Esophagus squamous epithelium (tissue), 4 donors: Measurements from ENCODE around the gene SLC66A3.

Experiments
- POLR2A ChIP-seq, 4 donors: fragments of 450-650 bp; IDR thresholded peaks; one replicate each; pipeline ENCODE4 v1.6.1; 2017; ENCODE audit warnings: antibody characterized with exemption in 4 of 4, mild to moderate bottlenecking in 4 of 4, moderate library complexity in 3 of 4
- TF ChIP-seq, protein P1 (sequence below), 6 experiments: fragments of 450-650 bp in 4 of 6; fragments of 200-600 bp in 2 of 6; sonication (generic) in 2 of 6; IDR thresholded peaks; one replicate each; pipeline ENCODE4 v1.5.1; 2016 to 2019; ENCODE audit warnings: antibody characterized with exemption in 6 of 6, mild to moderate bottlenecking in 4 of 6, moderate library complexity in 4 of 6

DNA sequence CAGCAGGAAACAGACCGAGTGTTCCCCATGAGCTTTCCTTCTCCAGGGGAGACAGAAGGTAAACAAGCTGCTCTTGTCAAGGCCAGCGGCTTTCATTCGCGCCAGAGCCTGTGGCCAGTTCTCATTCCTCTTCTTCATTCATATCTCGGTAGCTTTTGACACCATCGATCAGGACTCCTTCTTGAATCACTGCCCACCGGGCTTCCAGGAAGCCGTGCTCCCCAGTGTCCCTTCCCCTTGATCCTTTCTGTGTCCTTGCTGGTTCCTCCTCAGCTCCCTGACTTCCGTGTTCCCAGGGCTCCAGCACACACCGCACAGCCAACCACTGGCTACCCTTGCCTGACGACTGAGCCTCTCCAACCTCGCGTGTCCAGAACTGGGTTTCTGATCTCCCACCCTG is 14.1 kb downstream of the SLC66A3 start:
- TF ChIP-seq, protein P1, sequence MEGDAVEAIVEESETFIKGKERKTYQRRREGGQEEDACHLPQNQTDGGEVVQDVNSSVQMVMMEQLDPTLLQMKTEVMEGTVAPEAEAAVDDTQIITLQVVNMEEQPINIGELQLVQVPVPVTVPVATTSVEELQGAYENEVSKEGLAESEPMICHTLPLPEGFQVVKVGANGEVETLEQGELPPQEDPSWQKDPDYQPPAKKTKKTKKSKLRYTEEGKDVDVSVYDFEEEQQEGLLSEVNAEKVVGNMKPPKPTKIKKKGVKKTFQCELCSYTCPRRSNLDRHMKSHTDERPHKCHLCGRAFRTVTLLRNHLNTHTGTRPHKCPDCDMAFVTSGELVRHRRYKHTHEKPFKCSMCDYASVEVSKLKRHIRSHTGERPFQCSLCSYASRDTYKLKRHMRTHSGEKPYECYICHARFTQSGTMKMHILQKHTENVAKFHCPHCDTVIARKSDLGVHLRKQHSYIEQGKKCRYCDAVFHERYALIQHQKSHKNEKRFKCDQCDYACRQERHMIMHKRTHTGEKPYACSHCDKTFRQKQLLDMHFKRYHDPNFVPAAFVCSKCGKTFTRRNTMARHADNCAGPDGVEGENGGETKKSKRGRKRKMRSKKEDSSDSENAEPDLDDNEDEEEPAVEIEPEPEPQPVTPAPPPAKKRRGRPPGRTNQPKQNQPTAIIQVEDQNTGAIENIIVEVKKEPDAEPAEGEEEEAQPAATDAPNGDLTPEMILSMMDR (IDR thresholded peaks at IDR 0.05) = no peak
- no peak for TF ChIP-seq POLR2A (IDR thresholded peaks at IDR 0.05)
